Hematopoietic multipotent progenitor cell treated with erythropoietin and hydrocortisone succinate and interleukin-3 and kit ligand, for 4 days (in vitro differentiated cells): ENCODE measurements around the gene SLC35B4.

Experiments used
- DNase-seq: peaks from one replicate; pipeline ENCODE4 v3.0.0-alpha.2; 2015

SLC35B4 gene, protein sequence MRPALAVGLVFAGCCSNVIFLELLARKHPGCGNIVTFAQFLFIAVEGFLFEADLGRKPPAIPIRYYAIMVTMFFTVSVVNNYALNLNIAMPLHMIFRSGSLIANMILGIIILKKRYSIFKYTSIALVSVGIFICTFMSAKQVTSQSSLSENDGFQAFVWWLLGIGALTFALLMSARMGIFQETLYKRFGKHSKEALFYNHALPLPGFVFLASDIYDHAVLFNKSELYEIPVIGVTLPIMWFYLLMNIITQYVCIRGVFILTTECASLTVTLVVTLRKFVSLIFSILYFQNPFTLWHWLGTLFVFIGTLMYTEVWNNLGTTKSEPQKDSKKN

DNA sequence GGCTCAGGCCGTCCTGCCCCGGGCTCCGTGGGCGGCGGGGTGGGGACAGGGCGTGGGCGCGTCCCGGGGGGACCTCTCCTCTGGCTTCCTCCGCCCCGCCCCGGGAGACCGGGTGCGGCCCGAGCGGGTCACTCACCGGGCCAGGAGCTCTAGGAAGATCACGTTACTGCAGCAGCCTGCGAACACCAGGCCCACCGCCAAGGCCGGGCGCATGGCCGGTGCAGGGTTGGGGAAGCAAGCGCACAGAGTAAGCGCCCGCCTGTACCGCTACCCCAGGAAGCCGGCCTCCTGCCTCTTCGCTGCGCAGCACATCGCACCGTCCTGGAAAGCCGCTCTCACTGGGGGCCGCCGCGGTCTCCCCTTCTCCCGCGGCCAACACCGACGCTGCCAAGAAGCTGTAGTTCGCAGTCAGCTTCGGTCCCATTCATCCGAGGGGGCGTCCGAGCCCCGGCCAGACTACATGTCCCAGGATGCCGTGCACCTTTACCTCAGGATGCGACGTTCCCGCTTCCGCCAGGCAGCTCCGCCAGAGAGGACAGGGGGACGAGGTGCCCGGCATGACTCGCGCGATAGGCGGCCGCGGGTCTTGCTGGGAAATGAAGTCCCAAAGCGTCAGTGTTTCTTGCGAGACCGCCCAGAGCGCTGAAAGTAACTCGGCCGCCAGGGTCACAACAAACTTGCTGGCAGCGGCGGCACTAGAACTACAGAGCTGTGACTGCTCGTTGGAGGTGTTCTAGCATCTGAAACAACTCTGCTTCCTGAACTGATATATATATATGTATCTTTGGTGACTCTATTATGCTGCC is at the start of gene SLC35B4:
Gene SLC35B4 (minus strand): TSS at position 392 of the 806 bp plus-strand sequence. CDS start 179 bp downstream, at position 213.
- DNase-seq, result peak; percentile 99

DNA sequence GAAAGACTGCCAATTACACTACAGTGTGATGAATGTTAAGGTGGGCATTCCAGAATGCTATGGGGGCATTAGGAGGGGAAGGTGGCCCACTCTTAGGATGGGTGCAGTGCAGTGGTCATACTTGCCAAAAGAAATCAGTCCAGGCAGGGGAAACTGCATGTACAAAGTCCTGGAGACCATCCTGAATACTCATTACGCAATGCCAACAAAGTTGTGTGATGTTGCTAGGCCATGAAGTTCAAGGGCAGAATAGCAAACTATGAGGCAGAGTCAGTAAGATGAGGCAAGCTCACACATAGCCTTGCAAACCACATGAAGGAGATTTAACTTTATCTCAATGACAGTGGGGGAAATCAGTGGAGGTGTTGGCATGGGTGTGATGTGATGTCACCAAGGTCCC is 49.8 kb upstream of the SLC35B4 start:
- no peak for DNase-seq

DNA sequence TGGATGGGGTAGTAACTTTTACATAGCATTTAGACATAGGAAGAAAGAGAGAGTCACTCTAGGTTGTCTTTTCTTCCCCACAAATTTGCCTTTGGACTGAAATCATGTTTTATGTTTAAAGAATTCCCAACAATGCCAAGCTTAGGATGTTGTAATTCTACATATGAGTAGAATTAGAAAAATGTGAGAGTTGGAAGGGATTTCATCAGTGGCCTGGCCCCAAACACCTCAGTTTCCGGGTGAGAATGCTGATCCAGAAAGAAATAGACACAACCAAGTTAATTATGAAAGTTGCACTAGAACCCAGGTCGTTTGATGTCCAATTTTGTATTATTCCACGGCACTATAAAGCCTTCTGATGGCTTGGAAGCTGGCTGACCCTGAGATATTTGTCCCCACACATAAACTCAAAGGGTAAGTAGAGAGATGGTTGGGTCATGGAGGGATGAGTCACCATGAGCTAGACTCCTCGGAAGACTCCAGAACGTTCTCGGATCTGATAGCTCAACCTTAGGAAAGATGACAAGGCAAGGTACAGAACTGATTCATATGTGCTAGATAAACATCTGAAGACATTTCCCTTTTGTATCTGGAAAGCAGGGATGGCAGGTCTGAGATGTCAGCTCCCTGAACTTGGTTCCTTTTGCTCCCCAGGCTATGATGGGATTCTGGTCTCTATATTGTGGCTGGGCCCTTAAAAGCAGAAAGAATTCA is 48.8 kb upstream of the SLC35B4 start:
- no peak for DNase-seq

DNA sequence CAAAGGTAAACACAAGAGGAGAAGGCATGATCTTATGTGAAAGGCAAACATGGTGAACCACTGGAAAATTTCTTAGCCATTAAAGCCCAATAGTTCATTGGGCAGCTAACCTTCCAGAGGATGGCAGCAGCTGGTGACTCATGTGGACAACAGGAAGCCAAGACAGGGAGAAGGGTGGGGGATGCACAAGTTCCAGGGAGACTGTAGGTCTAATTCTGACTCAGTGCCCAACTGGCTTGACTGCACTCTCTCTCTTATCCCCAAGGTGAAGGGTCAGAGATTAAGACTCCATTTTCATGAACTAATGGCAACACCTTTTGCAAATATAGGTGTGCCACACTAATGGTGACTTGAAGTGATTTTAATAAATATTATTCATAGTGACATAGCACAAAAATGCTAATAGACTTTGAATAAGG is 47.9 kb upstream of the SLC35B4 start:
- no peak for DNase-seq

DNA sequence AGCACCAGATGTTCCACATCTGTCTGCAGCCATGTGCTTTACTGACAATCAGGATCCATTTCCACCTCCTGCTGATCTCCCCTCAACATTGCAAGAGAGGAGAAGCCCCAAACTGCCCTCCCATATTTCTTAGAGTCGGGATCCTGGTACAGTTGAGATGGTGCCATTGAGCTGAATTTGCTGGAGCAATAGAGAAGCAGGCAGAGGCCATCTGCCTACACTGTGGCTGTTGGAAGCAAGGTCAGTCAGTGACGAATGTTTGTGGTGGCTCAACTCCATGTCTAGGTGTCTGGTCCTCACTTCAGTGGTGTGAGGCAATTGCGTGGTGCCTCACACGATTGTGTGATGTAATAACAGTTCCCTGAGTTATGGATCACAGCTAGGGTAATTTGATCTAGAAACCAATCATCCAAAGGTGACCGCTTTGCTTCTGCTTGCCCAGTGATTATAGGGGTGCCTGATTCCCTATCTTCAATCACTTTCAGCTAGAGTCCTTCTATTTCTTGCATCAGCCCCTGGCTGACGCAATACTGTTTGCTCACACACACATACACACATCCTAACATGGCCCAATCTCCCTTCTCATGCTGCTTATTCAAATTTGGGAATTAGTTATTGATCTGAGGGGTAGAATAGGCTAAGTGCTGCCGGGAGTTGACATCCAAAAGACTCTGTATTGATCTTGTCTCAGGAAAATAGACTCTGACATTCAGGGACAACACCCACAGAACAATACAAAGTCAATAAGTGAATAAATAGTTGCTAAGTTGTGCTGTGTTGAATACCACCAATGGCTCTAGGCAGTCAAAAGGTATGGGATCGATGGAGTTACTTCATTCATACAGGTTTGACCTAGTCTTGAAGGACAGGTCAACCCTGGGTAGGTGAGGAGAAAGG is 46.1 kb upstream of the SLC35B4 start:
- DNase-seq, result no peak

DNA sequence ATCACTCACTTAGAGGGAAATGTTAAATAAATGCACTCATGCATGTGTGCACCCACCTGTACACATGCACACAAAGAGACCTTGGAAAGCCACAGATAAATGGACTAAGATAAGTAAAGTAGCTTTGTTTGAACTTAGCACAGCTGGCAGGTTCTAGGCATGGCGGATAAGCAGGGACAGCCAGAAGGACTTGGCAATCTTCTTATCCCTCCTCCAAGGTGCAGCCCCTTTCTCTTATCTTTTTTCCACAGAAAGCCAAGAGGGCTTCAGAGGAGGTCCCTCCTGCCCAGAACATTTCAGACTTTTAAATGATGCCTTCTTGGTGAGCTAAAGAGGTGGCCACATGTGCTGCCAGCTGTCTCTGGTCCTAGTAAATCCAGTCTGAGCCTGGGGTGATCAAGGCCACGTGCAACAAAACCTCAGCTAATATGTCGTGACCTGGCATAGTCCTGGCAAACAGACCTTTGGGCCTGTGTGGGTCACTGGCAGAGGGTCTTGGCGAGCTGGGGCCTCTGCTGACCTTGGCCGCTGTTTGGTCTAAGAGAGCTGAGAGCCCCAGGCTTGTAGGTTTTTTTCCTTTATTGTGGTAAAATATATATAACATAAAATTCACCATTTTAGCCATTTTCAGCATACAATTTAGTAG is 43.2 kb upstream of the SLC35B4 start:
- peak; percentile 82 for DNase-seq

DNA sequence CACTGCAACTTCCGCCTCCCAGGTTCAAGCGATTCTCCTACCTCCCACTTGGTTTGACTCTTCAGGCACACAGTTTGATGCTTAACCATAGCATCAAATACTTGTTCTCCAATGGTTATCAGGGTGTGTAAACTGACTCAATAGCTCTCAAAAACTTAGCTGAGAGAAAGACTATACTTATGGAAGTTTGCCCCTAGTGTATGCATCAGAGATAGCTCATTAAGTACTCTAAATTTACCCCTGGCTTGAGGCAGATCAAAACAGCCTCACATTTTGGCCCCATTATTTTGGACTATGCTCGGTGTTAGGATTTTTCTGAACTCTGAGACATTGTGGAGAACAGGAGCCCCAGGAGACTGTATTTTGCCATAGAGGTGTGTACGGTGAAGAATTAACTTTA is 40.8 kb upstream of the SLC35B4 start:
- DNase-seq, result peak; percentile 22

DNA sequence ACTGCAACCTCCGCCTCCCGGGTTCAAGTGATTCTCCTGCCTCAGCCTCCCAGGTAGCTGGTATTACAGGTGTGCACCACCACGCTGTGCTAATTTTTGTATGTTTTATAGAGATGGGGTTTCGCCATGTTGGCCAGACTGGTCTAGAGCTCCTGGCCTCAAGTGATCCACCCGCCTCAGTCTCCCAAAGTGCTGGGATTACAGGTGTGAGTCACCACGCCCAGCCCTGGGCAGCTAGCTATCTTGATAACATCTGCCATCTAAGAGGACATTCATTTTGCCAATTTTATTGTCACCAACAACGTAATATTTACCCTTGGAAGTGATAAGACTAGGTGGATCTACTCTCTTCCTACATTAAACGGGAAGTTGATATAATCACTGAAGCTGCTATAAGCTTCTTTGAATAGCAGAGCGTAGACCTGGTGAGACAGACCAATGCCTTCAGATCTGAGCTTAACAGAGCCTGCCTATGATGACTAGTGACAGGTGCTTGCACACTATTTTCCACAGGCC is 39.7 kb upstream of the SLC35B4 start:
- no peak for DNase-seq

DNA sequence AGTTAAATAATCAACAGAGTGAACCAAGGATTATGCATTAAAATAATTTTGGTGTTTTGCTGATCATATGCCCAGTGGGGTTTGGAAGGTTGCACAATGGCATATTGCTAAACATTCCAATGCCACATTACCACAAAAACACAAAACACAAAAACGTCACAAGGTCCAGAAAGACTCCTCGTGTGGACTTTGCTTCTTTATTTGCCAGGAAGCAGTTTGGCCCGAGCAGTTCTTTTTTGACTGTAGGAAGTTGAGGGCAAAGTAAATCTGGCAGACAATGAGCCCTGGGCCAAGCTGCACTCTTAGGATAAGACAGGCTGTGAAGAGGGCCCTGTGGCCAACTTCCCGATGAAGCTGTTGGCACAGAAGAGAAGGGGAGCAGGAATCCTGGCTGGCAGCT is 39.2 kb upstream of the SLC35B4 start:
- peak; percentile 66 for DNase-seq

DNA sequence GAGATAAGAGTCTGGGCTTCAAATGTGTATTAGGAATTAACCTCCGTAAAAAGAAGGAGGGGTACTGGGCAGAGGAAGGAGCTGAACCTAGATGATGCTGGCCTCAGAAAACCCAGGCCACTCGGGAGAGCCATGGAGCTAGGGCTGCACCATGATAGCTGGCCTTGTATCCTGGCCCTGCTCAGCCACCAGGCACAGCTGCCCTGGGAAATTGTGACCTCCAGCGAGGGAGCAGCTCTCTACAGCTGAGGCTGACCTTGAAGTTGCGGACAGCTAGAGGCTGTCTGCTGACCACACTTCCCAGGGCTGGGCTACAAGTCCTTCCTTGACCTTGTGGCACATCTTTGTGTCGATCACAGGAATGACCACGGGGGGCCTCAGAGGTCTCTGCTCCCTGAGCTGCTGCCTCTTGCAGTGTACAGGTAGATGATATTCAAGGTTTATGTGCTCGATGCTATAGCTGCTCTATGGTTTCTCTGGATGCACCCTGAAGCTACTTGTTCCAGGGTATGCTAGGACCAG is 38.3 kb upstream of the SLC35B4 start:
- DNase-seq, result no peak

DNA sequence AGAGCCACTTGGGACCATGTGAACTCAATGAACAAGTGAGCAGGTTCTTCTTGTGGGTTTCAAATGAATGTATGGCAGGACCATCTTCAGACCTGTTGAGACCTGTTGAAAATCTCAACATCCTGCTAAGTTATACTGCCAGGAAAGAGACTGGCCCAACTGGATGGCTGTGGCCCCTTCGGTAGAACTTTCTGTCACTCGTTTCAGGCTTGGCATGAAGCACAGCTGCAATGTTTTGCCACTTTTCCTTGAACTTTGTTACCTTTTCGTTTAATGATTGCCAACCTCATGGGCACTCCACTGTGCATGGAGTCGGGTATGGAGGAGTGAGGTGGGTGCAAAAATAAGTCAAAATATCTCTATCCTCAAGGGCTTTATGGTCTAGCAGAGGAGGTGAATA is 36.7 kb upstream of the SLC35B4 start:
- no peak for DNase-seq

DNA sequence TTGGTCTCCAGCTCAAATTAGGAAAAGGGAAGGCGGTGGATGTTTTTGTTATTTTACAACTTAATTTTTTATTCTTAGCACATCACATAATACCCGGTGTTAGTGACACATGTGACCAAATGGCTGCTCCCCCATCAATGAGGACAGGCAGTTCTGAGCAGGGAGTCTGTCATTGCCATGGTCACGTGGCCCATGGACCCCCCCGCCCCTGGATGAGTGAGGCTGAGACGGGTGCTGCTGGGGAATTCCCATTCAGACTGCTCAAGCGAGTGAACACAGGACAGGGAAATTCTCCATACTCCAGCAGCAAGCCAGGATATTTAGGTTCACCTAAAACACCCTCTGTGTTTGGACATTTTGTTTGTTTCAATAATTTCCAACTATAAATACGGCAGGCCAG is 34.7 kb upstream of the SLC35B4 start:
- DNase-seq, result no peak

DNA sequence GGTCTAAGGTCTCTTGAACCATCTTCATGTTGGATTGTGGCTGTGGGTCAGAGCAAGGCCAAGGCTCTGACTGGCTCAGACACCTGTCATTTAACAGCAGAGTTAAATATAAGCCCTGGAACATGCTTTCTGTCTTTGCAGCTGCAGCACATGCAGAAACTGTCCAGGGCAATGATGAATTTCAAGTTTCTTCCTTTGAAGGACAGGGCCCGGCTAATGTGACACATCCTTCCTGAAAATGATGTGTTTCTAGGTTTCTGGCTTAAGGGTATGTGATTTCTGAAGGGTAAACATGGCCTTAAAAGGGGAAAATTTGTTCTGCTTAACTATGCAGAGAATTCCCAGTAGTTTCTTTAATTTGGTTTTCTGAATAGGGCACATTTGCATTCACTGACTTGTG is 34.0 kb upstream of the SLC35B4 start:
- no peak for DNase-seq

DNA sequence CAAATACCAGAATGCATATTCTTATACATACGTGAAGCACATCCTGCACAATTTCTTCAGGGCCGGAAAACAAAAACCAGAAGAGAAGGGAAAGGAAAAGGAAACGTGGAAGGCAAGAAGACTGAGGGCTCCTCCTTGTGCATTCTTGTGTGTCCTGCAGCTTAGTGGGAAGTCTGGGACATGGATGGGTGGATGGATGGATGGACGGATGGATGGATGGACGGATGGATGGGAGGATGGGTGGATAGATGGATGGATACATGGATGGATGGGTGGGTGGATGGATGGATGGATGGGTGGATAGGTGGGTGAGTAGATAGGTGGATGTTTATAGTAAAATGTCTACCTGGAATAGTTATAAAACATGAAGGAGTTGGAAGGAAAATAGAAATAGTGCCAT is 30.8 kb upstream of the SLC35B4 start:
- no peak for DNase-seq

DNA sequence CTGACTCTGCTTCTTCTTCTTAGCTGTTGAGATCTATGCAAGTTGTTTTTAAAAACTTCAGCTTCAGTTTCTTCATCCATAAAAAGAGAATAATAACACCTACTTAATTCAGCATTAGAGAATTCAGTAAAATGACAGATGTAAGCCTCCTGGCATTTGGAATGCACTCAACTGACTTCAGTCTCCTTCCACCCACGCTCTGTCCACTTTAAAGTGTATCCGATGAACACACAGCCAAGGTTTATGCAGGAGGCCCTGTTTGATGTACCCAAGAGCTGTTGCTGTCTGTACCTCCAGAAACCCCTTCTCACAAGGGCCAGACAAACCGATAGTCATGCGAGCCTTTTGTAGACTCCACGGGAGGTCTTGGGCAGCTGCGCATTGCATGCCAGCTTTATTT is 27.1 kb upstream of the SLC35B4 start:
- no peak for DNase-seq

DNA sequence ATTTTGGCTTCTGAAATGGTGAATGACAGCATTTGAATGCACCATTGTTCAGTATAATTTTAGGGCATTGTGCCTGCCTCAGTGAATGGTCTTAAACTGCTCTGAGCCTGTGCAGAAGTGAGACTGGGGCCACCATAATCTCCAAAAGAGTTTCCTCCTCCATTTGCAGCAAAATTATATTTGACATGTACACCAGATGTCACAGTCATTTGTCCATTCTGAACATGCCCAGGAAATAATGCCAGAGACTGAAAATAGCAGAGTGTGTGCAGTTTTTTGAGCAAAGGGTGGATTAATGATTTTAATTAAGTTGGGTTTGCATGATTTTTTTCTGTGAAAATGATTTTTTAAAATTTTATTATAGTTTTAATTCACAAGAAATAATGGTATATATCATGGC is 26.4 kb upstream of the SLC35B4 start:
- no peak for DNase-seq

DNA sequence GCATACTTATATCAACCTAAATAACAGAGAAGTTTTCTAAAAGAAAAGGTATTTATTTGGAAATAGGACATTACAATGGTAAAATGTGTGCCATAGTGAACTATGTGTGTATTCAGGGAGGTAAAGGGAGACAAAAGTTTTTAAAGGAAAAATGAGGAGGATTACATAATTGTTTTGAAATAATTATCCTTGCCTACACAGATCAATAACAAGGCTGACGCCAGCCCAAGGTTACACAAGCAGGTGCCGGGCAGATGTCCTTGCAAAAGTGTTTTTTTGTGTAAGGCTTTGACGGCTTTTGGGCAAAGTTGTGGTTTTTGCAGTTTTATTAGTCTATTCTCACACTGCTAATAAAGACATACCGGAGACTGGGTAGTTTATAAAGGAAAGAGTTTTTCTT is 22.7 kb upstream of the SLC35B4 start:
- DNase-seq, result no peak

DNA sequence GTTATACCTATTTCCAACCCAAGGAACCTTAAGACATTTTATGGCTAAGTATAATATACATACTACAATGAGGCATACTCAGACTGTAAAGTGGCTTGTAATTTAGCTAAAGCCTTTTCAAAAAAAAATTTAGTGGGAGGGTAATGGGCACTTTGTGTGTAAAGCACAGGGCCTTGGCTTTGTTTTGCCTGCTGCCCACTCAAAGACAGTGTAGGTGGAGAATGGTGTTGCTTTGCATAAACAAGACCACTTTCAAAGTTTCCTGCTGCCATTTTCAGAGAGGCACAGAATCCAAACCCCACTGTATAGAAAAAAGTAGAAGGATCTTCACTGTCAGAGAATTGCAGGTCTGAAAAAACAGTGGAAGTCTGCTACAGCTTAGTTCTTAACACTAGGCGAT is 21.2 kb upstream of the SLC35B4 start:
- no peak for DNase-seq

DNA sequence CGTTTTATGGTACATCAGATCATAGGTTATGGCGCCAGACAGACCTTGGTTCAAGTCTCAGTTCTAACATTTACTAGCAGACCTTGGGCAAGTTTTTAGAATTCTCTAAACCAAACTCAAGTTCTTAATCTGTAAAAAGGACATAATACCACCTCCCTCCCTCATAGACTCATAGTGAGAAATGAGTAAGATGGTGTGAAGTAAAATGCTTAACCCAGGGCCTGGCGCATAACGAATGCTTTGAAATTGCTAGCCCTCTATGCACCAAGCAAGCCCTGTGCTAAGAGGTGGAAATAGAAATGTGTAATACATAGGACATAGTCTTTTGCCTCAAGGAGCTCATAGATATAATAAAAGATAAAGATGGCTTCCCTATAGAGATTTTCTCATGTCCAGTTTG is 17.7 kb upstream of the SLC35B4 start:
- DNase-seq, result no peak

DNA sequence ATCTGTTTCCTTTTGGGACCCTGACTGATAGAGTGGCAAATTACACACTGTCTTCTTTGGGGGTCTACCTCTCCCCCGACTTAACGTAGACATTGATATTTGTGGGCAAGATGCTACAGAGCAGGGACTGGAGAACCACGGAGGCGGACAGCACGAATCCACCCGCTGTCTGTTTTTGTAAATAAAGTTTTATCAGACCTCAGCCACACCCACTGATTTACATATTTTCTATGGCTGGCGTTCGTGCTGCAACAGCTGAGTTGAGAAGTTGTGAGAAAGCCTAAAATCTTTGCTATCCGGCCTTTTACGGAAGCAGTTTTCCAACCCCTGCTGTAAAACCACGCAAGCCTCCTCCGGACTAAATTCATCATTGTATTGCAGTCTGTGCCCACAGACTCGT is 17.2 kb upstream of the SLC35B4 start:
- no peak for DNase-seq

DNA sequence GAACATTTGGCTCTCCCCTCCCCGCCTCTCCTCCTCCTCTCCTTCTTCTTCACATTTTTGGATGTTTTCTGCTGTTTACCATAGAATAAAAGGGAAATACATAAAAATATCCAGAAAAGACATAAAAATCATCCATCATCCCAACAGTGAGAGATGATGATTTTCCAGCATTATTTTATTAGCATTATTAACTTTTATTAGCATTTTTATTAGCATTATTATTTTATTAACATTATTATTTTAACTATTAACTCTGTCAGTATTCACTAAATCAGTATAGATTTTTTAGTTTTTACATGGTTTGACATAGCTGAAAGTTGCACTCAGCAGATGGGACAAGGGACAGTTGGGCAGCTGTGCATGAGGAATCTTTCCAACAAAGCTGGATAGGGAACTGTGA is 16.2 kb upstream of the SLC35B4 start:
- no peak for DNase-seq

DNA sequence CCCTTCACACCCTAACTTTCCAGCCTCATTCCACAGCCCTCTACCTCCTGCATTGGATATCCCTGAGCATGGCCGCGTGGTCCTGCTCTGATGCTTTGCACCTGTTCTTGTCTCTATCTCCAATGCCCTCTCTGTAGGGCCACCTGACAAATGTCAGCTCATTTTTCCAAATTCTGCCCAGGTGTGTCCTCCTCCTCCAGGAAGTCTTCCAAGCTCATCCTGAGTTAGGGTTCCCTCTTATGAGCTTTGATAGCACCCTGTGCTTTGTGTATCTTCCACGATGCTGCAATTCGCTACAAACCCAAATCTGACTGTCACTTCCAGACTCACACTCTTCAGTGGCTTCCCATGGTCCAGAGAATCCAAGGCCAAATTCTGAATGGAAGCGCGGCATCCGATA is 14.7 kb upstream of the SLC35B4 start:
- no peak for DNase-seq
